H9 (cell line): ENCODE data around the gene CNNM3. TPM values are rescaled to one million over a fixed set of nuclear protein-coding genes. Genes with fewer than 3 reads are reported as not detected.
A peak's percentile ranks its signal among the peaks of the same experiment; 100 is the strongest.

ENCODE experiments used
- DNase-seq: peaks from one replicate; pipeline ENCODE4 v3.0.0-alpha.2; 2017
- H2AFZ ChIP-seq: one replicate; pipeline ENCODE4 v1.6.1; 2013; ENCODE audit warnings: mild to moderate bottlenecking, low read length, control low read depth, moderate library complexity
- H2AK5ac ChIP-seq: 2 replicates; pipeline ENCODE4 v1.6.1; 2013; ENCODE audit warnings: low read length, control low read depth, mixed read lengths; ENCODE audit not compliant: insufficient read length
- H2BK120ac ChIP-seq: one replicate; pipeline ENCODE4 v1.6.1; 2013; ENCODE audit warnings: low read depth, mild to moderate bottlenecking, low read length, control low read depth, inconsistent platforms; ENCODE audit not compliant: poor library complexity, severe bottlenecking
- H2BK12ac ChIP-seq: 2 replicates; pipeline ENCODE4 v1.6.1; 2013; ENCODE audit warnings: low read length, control low read depth, mixed read lengths, low read depth; ENCODE audit not compliant: insufficient read length
- H2BK15ac ChIP-seq: 2 replicates; pipeline ENCODE4 v1.6.1; 2013; ENCODE audit warnings: low read depth, low read length, control low read depth
- H2BK20ac ChIP-seq: one replicate; pipeline ENCODE4 v1.6.1; 2013; ENCODE audit warnings: low read depth, mild to moderate bottlenecking, low read length, control low read depth, inconsistent platforms; ENCODE audit not compliant: poor library complexity, severe bottlenecking
- H2BK5ac ChIP-seq: 2 replicates; pipeline ENCODE4 v1.6.1; 2013; ENCODE audit warnings: low read length, control low read depth, mixed read lengths; ENCODE audit not compliant: insufficient read length
- H3K14ac ChIP-seq: 2 replicates; pipeline ENCODE4 v1.6.1; 2013; ENCODE audit warnings: low read length, control low read depth; ENCODE audit not compliant: insufficient read depth
- H3K18ac ChIP-seq: 2 replicates; pipeline ENCODE4 v1.6.1; 2013; ENCODE audit warnings: low read depth, mild to moderate bottlenecking, mixed read lengths, low read length, control low read depth; ENCODE audit not compliant: insufficient read length
- H3K23ac ChIP-seq: 2 replicates; pipeline ENCODE4 v1.6.1; 2013; ENCODE audit warnings: low read length, control low read depth, mixed read lengths, low read depth; ENCODE audit not compliant: insufficient read length
- H3K23me2 ChIP-seq: 2 replicates; pipeline ENCODE4 v1.6.1; 2013; ENCODE audit warnings: low read depth, mild to moderate bottlenecking, mixed read lengths, low read length, control low read depth; ENCODE audit not compliant: insufficient read length, poor library complexity, severe bottlenecking
- H3K27ac ChIP-seq: 2 replicates; pipeline ENCODE4 v1.5.1; 2013; ENCODE audit warnings: low read length, control low read depth, mixed read lengths, low read depth; ENCODE audit not compliant: insufficient read length
- H3K27me3 ChIP-seq: 2 replicates; pipeline ENCODE4 v1.6.1; 2013; ENCODE audit warnings: low read length, control low read depth, inconsistent platforms; ENCODE audit not compliant: insufficient read depth
- H3K4ac ChIP-seq: 2 replicates; pipeline ENCODE4 v1.6.1; 2013; ENCODE audit warnings: low read depth, mild to moderate bottlenecking, control low read depth, inconsistent platforms, low read length, moderate library complexity
- H3K4me1 ChIP-seq: 2 replicates; pipeline ENCODE4 v1.6.1; 2013; ENCODE audit warnings: low read length, control low read depth, inconsistent platforms; ENCODE audit not compliant: insufficient read depth
- H3K4me2 ChIP-seq: 2 replicates; pipeline ENCODE4 v1.6.1; 2013; ENCODE audit warnings: low read length, control low read depth, mixed read lengths; ENCODE audit not compliant: insufficient read length, insufficient read depth
- H3K56ac ChIP-seq: 2 replicates; pipeline ENCODE4 v1.6.1; 2013; ENCODE audit warnings: low read depth, mild to moderate bottlenecking, mixed read lengths, low read length, control low read depth; ENCODE audit not compliant: insufficient read length
- H3K79me1 ChIP-seq: 2 replicates; pipeline ENCODE4 v1.6.1; 2013; ENCODE audit warnings: low read depth, mild to moderate bottlenecking, moderate library complexity, low read length, control low read depth, inconsistent platforms; ENCODE audit not compliant: insufficient read depth, poor library complexity, severe bottlenecking
- H3K79me2 ChIP-seq: 2 replicates; pipeline ENCODE4 v1.6.1; 2013; ENCODE audit warnings: low read length, control low read depth, inconsistent platforms; ENCODE audit not compliant: insufficient read depth
- H3K9ac ChIP-seq: 2 replicates; pipeline ENCODE4 v1.6.1; 2013; ENCODE audit warnings: low read length, control low read depth, mixed read lengths; ENCODE audit not compliant: insufficient read length; ENCODE audit errors: extremely low read depth
- H3K9me3 ChIP-seq: one replicate; pipeline ENCODE4 v1.6.1; 2013; ENCODE audit warnings: low read depth, low read length, inconsistent platforms; ENCODE audit not compliant: control insufficient read depth
- H3T11ph ChIP-seq: one replicate; pipeline ENCODE4 v1.6.1; 2013; ENCODE audit warnings: mild to moderate bottlenecking, low read length, control low read depth, inconsistent platforms
- H4K20me1 ChIP-seq: one replicate; pipeline ENCODE4 v1.6.1; 2013; ENCODE audit not compliant: control insufficient read depth, insufficient read length, insufficient read depth
- H4K5ac ChIP-seq: 2 replicates; pipeline ENCODE4 v1.6.1; 2013; ENCODE audit warnings: low read depth, mild to moderate bottlenecking, mixed read lengths, low read length, control low read depth; ENCODE audit not compliant: insufficient read length
- H4K8ac ChIP-seq: replicated peaks from 2 replicates; pipeline ENCODE4 v1.6.1; 2013; ENCODE audit warnings: low read length, control low read depth, mixed read lengths, low read depth; ENCODE audit not compliant: insufficient read length
- H4K91ac ChIP-seq: 2 replicates; pipeline ENCODE4 v1.6.1; 2013; ENCODE audit warnings: low read depth, mild to moderate bottlenecking, moderate library complexity, mixed read lengths, low read length, control low read depth; ENCODE audit not compliant: insufficient read length
- H3K27ac Mint-ChIP-seq, 3 experiments: 2 replicates in 2 of 3; 3 replicates in 1 of 3; pipeline ENCODE4 v1.8.0; 2020 to 2021; ENCODE audit warnings: mixed read lengths in 3 of 3, mild to moderate bottlenecking in 1 of 3, moderate library complexity in 1 of 3
- H3K27me3 Mint-ChIP-seq: 2 replicates; pipeline ENCODE4 v1.8.0; 2021; ENCODE audit warnings: low read depth, mild to moderate bottlenecking, moderate library complexity, mixed read lengths
- H3K36me3 Mint-ChIP-seq, 3 experiments: 2 replicates in 2 of 3; 3 replicates in 1 of 3; pipeline ENCODE4 v1.8.0; 2020 to 2021; ENCODE audit warnings: low read depth in 3 of 3, mixed read lengths in 3 of 3; ENCODE audit not compliant: insufficient read depth in 1 of 3
- H3K4me1 Mint-ChIP-seq, 2 experiments: 2 replicates each; pipeline ENCODE4 v1.8.0; 2020; ENCODE audit warnings: mixed read lengths in 2 of 2
- H3K4me3 Mint-ChIP-seq, 2 experiments: 2 replicates in 1 of 2; 3 replicates in 1 of 2; pipeline ENCODE4 v1.8.0; 2020 to 2021; ENCODE audit warnings: mild to moderate bottlenecking in 2 of 2, mixed read lengths in 2 of 2, moderate library complexity in 1 of 2
- H3K9me3 Mint-ChIP-seq, 2 experiments: 2 replicates in 1 of 2; 3 replicates in 1 of 2; pipeline ENCODE4 v1.8.0; 2020; ENCODE audit warnings: mild to moderate bottlenecking in 2 of 2, mixed read lengths in 2 of 2, moderate library complexity in 1 of 2
- WGBS: extraction: QIAGEN DNeasy Blood & Tissue Kit; methylation state at CpG from one replicate; pipeline ENCODE4 v1.1.7; 2013; ENCODE audit warnings: missing lambda C conversion rate, low lambda C conversion rate, mixed read lengths; ENCODE audit not compliant: insufficient read length; ENCODE audit errors: extremely low coverage; 5-methylcytosine and 5-hydroxymethylcytosine counted together
- total RNA-seq: library from RNA; stranded (reverse); gene quantifications from 2 replicates; pipeline ENCODE4 v1.2.1, GENCODE V29; 2021
- TF ChIP-seq, protein P1 (sequence below): fragments of 200-600 bp; sonication (generic); conservative IDR thresholded peaks from 3 replicates; pipeline ENCODE4 v1.8.0; 2021; ENCODE audit warnings: antibody characterized with exemption, mild to moderate bottlenecking

CNNM3 gene
- total RNA-seq, 1 experiment from 2014 or later = 25.0 TPM

DNA sequence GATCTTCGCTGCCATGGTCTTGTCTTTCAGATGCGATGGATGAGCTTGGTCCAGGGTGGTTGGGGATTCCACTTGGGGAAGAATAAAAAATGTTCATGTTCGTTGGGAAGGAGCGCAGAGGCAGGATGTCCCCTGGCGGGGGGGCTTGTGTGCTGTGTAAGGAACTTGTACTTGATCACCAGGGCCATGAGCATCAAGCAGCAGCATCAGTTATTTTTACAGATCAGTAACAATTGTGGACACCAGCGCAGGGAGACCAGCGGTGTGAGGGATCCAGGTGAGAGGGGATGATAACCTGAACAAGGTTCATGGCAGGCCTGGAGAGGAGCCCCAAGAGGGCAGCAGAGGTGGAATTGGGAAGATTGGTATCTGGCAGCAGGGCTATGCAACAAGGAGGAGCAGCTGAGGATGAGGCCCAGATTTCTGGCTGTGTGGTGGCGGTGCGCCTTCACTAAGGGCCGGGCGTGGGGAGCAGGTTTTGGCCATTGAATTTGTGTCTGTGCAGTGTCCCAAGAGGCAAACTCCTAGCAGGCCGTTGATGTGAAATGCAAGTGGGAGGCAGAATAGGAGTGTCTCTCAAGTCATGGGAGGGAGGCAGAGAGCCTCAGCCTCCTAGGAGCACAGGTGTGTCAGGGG is 3.9 kb downstream of the CNNM3 start:
- peaks cover 5% of the 10 kb centered on the region; the same call in 1 of the 2 replicates for H3K79me2 ChIP-seq
- peak overlapping the region in 1 of 2 experiments; percentile 50; a peak in 3 of 5 replicates for H3K4me3 Mint-ChIP-seq

More for the DNA sequence above, 3.9 kb downstream of the CNNM3 start:
- no peak for DNase-seq
- Histone ChIP-seq H2AK5ac (no peak overlapping the region), H3K79me1 (peaks cover 6% of the 10 kb centered on the region), H3K23me2 (peaks cover 7% of the 10 kb centered on the region), H2BK12ac (no peak overlapping the region), H3K4me2 (no peak overlapping the region), H2AFZ (no peak overlapping the region), H3K4ac (no peak overlapping the region), H3K9ac (no peak overlapping the region), H3K9me3 (no peaks in the 10 kb centered on the region), H4K91ac (no peak overlapping the region), H3K27ac (no peak overlapping the region), H3K23ac (no peak overlapping the region), H4K8ac (no peak overlapping the region), H4K20me1 (peaks cover 2% of the 10 kb centered on the region), H3K14ac (no peak overlapping the region), H2BK5ac (no peak overlapping the region), H2BK20ac (no peak overlapping the region), H3K56ac (no peak overlapping the region), H3K4me1 (peaks cover 3% of the 10 kb centered on the region; the same call in 1 of the 2 replicates), H2BK120ac (no peak overlapping the region), H3T11ph (no peak overlapping the region), H2BK15ac (no peak overlapping the region), H4K5ac (no peak overlapping the region), H3K27me3 (no peaks in the 10 kb centered on the region), H3K18ac (no peak overlapping the region)
- TF ChIP-seq, protein P1, sequence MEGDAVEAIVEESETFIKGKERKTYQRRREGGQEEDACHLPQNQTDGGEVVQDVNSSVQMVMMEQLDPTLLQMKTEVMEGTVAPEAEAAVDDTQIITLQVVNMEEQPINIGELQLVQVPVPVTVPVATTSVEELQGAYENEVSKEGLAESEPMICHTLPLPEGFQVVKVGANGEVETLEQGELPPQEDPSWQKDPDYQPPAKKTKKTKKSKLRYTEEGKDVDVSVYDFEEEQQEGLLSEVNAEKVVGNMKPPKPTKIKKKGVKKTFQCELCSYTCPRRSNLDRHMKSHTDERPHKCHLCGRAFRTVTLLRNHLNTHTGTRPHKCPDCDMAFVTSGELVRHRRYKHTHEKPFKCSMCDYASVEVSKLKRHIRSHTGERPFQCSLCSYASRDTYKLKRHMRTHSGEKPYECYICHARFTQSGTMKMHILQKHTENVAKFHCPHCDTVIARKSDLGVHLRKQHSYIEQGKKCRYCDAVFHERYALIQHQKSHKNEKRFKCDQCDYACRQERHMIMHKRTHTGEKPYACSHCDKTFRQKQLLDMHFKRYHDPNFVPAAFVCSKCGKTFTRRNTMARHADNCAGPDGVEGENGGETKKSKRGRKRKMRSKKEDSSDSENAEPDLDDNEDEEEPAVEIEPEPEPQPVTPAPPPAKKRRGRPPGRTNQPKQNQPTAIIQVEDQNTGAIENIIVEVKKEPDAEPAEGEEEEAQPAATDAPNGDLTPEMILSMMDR = peak; percentile 33; the same call in 1 of the 3 replicates
- Mint-ChIP-seq H3K9me3 (no peaks in the 10 kb centered on the region; a peak in 1 of 5 replicates), H3K27ac (peak overlapping the region; percentile 0 to 63 (median 62); a peak in 5 of 7 replicates), H3K27me3 (peaks cover 1% of the 10 kb centered on the region; the same call in 1 of the 2 replicates), H3K36me3 (peaks cover 20 to 49% (median 44%) of the 10 kb centered on the region in 3 experiments), H3K4me1 (peaks cover 44 to 48% of the 10 kb centered on the region in 2 experiments)
- no CpG with 5 or more reads among the region's 12 CpGs for WGBS
